Upper lobe of left lung (tissue), 4 donors: ENCODE results near the gene SLC12A2.

Experiments used
- CTCF ChIP-seq, 6 experiments: fragments of 450-650 bp in 4 of 6; fragments of 200-600 bp in 2 of 6; sonication (generic) in 2 of 6; IDR thresholded peaks; one replicate each; pipeline ENCODE4 v1.5.1; 2016 to 2019; ENCODE audit warnings: antibody characterized with exemption in 6 of 6
- POLR2A ChIP-seq, 4 donors: fragments of 450-650 bp; IDR thresholded peaks; one replicate each; pipeline ENCODE4 v1.5.1; 2016 to 2017; ENCODE audit warnings: antibody characterized with exemption in 4 of 4, mild to moderate bottlenecking in 2 of 4
- POLR2AphosphoS5 ChIP-seq, 2 donors: sonication (generic); formaldehyde crosslinking; IDR thresholded peaks; one replicate each; pipeline ENCODE4 v1.5.1; 2017; ENCODE audit warnings: antibody characterized with exemption in 2 of 2

GRCh38 chr5:128097224-128097623, 13.7 kb downstream of the SLC12A2 start:
- no peak for TF ChIP-seq POLR2AphosphoS5 (IDR thresholded peaks at IDR 0.05)
- TF ChIP-seq CTCF (IDR thresholded peaks at IDR 0.05), result no peak
- no peak for TF ChIP-seq POLR2A (IDR thresholded peaks at IDR 0.05)
